ENCODE data around the gene GIGYF1. TPM values are rescaled to one million over a fixed set of nuclear protein-coding genes. Genes with fewer than 3 reads are reported as not detected.
"Not testable (repeated sequence)": the region's sequence is repeated elsewhere in the genome, so short reads cannot be mapped to it uniquely, and the experiment has no call there.

Gene GIGYF1
- total and polyA plus RNA-seq, 4 donors: 13.2 to 53.7 (median 33.9) TPM

- no peaks in the 10 kb centered on the region for H3K27me3 ChIP-seq (ENCODE audit: control insufficient read depth, insufficient read depth, low read length)
- peaks cover 28% of the 10 kb centered on the region for H3K4me1 ChIP-seq (ENCODE audit: control insufficient read depth, insufficient read depth, low read length)
- 0% methylated on average over 65 of the region's 65 CpGs for WGBS (ENCODE audit: insufficient coverage)
- peak within 1 kb of the TSS; percentile 97 for H3K4me3 ChIP-seq (ENCODE audit: low read depth, low read length)
- peak within 1 kb of the TSS; percentile 99 for H3K27ac ChIP-seq (ENCODE audit: low read depth, low read length)
- peaks cover 27% of the 10 kb centered on the region for H3K36me3 ChIP-seq (ENCODE audit: control insufficient read depth, insufficient read depth, low read length)
- DNase-seq (ENCODE audit: low read depth in 4 of 6, low spot score in 6 of 6): peak; percentile 94 to 99 (median 97)
- no peaks in the 10 kb centered on the region for H3K9me3 ChIP-seq (ENCODE audit: control insufficient read depth, insufficient read depth, low read length)
Measured at GRCh38 chr7:100673302-100673941, 20.6 kb downstream of the GIGYF1 start, which contains the start of gene GNB2. GNB2 (plus strand) TSS chr7:100673740; CDS start chr7:100676266, 2,526 bp downstream.

- Histone ChIP-seq H3K36me3 (ENCODE audit: control insufficient read depth, insufficient read depth, low read length) (peaks cover 9% of the 10 kb centered on the region), H3K27ac (ENCODE audit: low read depth, low read length) (no peak overlapping the region), H3K4me1 (ENCODE audit: control insufficient read depth, insufficient read depth, low read length) (peaks cover 19% of the 10 kb centered on the region), H3K9me3 (ENCODE audit: control insufficient read depth, insufficient read depth, low read length) (no peaks in the 10 kb centered on the region), H3K27me3 (ENCODE audit: control insufficient read depth, insufficient read depth, low read length) (no peaks in the 10 kb centered on the region), H3K4me3 (ENCODE audit: low read depth, low read length) (no peak overlapping the region)
- no peak for DNase-seq (ENCODE audit: low read depth in 4 of 6, low spot score in 6 of 6)
- 91% methylated on average over 15 of the region's 18 CpGs for WGBS (ENCODE audit: insufficient coverage)
Measured at GRCh38 chr7:100671353-100672327, 22.4 kb downstream of the GIGYF1 start.

- no peak overlapping the region for H3K4me3 ChIP-seq (ENCODE audit: low read depth, low read length)
- peak in 1 of 6 donors; percentile 46 for DNase-seq (ENCODE audit: low read depth in 4 of 6, low spot score in 6 of 6)
- H3K27ac ChIP-seq (ENCODE audit: low read depth, low read length): no peak overlapping the region
- H3K9me3 ChIP-seq (ENCODE audit: control insufficient read depth, insufficient read depth, low read length): no peaks in the 10 kb centered on the region
- WGBS (ENCODE audit: insufficient coverage): 74% methylated on average over 4 of the region's 8 CpGs
- no peaks in the 10 kb centered on the region for H3K27me3 ChIP-seq (ENCODE audit: control insufficient read depth, insufficient read depth, low read length)
- peaks cover 14% of the 10 kb centered on the region for H3K4me1 ChIP-seq (ENCODE audit: control insufficient read depth, insufficient read depth, low read length)
- H3K36me3 ChIP-seq (ENCODE audit: control insufficient read depth, insufficient read depth, low read length): peaks cover 4% of the 10 kb centered on the region
Measured at GRCh38 chr7:100670074-100670473, 24.0 kb downstream of the GIGYF1 start.

DNA sequence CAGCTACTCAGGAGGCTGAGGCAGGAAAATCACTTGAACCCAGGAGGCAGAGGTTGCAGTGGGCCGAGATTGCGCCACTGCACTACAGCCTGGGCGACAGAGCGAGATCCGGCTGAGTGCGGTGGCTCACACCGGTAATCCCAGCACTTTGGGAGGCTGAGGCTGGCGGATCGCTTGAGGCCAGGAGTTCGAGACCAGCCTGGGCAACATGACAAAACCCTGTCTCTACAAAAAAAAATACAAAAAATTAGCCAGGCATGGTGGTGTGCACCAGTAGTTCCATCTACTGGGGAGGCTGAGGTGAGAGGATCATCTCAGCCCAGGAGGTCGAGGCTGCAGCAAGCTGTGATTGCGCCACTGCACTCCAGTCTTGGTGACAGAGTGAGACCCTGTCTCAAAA is 24.9 kb downstream of the GIGYF1 start:
- not testable (repeated sequence) for H3K4me1 ChIP-seq (ENCODE audit: control insufficient read depth, insufficient read depth, low read length); H3K27me3 ChIP-seq (ENCODE audit: control insufficient read depth, insufficient read depth, low read length); DNase-seq (ENCODE audit: low read depth in 4 of 6, low spot score in 6 of 6); H3K27ac ChIP-seq (ENCODE audit: low read depth, low read length); H3K4me3 ChIP-seq (ENCODE audit: low read depth, low read length); H3K36me3 ChIP-seq (ENCODE audit: control insufficient read depth, insufficient read depth, low read length); H3K9me3 ChIP-seq (ENCODE audit: control insufficient read depth, insufficient read depth, low read length)
- 98% methylated on average over 11 of the region's 12 CpGs for WGBS (ENCODE audit: insufficient coverage)

DNA sequence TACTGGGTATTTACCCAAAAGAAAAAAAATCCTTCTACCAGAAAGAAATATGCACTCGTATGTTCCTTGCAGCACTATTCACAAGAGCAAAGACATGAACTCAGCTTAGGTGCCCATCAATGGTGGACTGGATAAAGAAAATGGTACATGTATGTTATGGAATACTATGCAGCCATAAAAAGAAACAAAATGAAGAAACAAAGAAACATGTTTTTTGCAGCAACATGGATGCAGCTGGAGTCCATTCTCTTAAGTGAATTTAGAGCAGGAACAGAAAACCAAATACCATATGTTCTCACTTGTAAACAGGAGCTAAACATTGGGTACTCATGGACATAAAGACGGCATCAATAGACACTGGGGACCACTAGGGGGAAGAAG is 26.0 kb downstream of the GIGYF1 start:
- Histone ChIP-seq H3K27me3 (ENCODE audit: control insufficient read depth, insufficient read depth, low read length) (no peaks in the 10 kb centered on the region), H3K27ac (ENCODE audit: low read depth, low read length) (no peak overlapping the region)
- WGBS (ENCODE audit: insufficient coverage): no CpG with 5 or more reads among the region's 2 CpGs

DNA sequence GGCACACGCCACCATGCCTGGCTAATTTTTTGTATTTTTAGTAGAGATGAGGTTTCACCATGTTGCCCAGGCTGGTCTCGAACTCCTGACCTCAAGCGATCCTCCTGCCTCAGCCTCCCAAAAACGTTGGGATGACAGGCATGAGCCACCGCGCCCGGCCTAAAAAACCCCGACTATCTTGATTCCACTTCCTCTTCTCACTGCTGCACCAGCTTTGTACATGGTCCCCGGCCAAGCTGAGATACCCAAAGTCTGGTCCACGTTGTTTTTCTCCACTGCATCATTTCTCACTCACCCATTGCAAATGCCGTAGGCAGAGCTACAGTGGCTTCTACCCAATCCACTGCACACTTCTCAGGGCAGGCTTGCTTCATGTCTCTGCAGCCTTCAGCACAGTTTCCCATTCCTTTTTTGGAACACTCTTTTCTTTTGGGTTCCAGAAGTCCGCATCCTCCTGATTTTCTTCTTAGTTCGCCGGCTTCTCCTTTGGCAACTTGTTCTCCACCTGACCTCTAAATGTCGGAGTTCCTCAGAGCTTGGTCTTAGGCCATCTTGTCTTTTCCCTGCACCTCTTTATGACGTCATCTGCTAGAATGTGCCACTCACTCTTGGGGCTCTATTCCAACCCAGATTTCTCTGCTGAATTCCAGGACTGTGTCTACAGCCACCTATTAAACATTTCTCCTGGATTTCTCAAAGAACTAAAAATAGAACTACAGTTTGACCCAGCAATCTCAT is 26.6 kb downstream of the GIGYF1 start:
- H3K27ac ChIP-seq (ENCODE audit: low read depth, low read length): no peak overlapping the region
- DNase-seq (ENCODE audit: low read depth in 4 of 6, low spot score in 6 of 6): no peak
- 85% methylated on average over 16 of the region's 16 CpGs for WGBS (ENCODE audit: insufficient coverage)

More for the DNA sequence above, 26.0 kb downstream of the GIGYF1 start:
- Histone ChIP-seq H3K4me3 (ENCODE audit: low read depth, low read length) (no peak overlapping the region), H3K4me1 (ENCODE audit: control insufficient read depth, insufficient read depth, low read length) (peaks cover 5% of the 10 kb centered on the region), H3K9me3 (ENCODE audit: control insufficient read depth, insufficient read depth, low read length) (no peaks in the 10 kb centered on the region), H3K36me3 (ENCODE audit: control insufficient read depth, insufficient read depth, low read length) (no peaks in the 10 kb centered on the region)
- DNase-seq (ENCODE audit: low read depth in 4 of 6, low spot score in 6 of 6): no peak

GRCh38 chr7:100665168-100665726 is 28.8 kb downstream of the GIGYF1 start:
- Histone ChIP-seq H3K4me1 (ENCODE audit: control insufficient read depth, insufficient read depth, low read length) (no peaks in the 10 kb centered on the region), H3K27me3 (ENCODE audit: control insufficient read depth, insufficient read depth, low read length) (no peaks in the 10 kb centered on the region), H3K4me3 (ENCODE audit: low read depth, low read length) (no peak overlapping the region), H3K27ac (ENCODE audit: low read depth, low read length) (no peak overlapping the region), H3K9me3 (ENCODE audit: control insufficient read depth, insufficient read depth, low read length) (no peaks in the 10 kb centered on the region), H3K36me3 (ENCODE audit: control insufficient read depth, insufficient read depth, low read length) (no peaks in the 10 kb centered on the region)
- WGBS (ENCODE audit: insufficient coverage): 93% methylated on average over 2 of the region's 5 CpGs
- no peak for DNase-seq (ENCODE audit: low read depth in 4 of 6, low spot score in 6 of 6)

More for the DNA sequence above, 26.6 kb downstream of the GIGYF1 start:
- no peak overlapping the region for H3K4me3 ChIP-seq (ENCODE audit: low read depth, low read length)
- no peaks in the 10 kb centered on the region for H3K27me3 ChIP-seq (ENCODE audit: control insufficient read depth, insufficient read depth, low read length)
- no peaks in the 10 kb centered on the region for H3K4me1 ChIP-seq (ENCODE audit: control insufficient read depth, insufficient read depth, low read length)
- H3K9me3 ChIP-seq (ENCODE audit: control insufficient read depth, insufficient read depth, low read length): no peaks in the 10 kb centered on the region
- no peaks in the 10 kb centered on the region for H3K36me3 ChIP-seq (ENCODE audit: control insufficient read depth, insufficient read depth, low read length)

DNA sequence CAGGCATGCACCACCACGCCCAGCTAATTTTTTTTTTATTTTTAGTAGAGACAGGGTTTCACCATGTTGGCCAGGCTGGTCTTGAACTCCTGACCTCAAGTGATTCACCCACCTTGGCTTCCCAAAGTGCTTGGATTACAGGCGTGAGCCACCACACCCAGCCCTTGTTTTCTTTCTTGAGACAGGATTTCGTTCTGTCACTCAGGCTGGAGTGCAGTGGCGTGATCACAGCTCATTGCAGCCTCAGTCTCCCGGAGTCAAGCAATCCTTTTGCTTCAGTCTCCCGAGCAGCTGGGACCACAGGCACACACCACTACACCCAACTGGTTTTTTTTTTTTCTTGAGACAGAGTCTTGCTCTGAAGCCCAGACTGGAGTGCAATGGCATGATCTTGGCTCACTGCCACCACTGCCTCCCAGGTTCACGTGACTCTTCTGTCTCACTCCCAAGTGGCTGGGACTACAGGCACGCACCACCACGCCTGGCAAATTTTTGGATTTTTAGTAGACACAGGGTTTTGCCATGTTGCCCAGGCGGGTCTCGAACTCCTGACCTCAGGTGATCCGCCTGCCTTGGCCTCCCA is 31.8 kb downstream of the GIGYF1 start:
- not testable (repeated sequence) for H3K27me3 ChIP-seq (ENCODE audit: control insufficient read depth, insufficient read depth, low read length); DNase-seq (ENCODE audit: low read depth in 4 of 6, low spot score in 6 of 6)
- 74% methylated on average over 10 of the region's 12 CpGs for WGBS (ENCODE audit: insufficient coverage)

More for the DNA sequence above, 31.8 kb downstream of the GIGYF1 start:
- H3K27ac ChIP-seq (ENCODE audit: low read depth, low read length); H3K9me3 ChIP-seq (ENCODE audit: control insufficient read depth, insufficient read depth, low read length); H3K4me3 ChIP-seq (ENCODE audit: low read depth, low read length); H3K4me1 ChIP-seq (ENCODE audit: control insufficient read depth, insufficient read depth, low read length); H3K36me3 ChIP-seq (ENCODE audit: control insufficient read depth, insufficient read depth, low read length): not testable (repeated sequence)
